SK-N-MC (cell line): ENCODE results near the gene SLC6A12.

Experiments used
- EZH2 ChIP-seq: fragments of 200-600 bp; sonication (generic); IDR thresholded peaks from one replicate; pipeline ENCODE4 v1.6.1; 2017; ENCODE audit warnings: antibody characterized with exemption
- POLR2AphosphoS5 ChIP-seq: IDR thresholded peaks from 2 replicates; pipeline ENCODE4 v1.6.1; 2012; ENCODE audit warnings: mild to moderate bottlenecking, low read depth, low read length, borderline replicate concordance

GRCh38 chr12:208813-209212, 5.1 kb downstream of the SLC6A12 start:
- TF ChIP-seq POLR2AphosphoS5 (no peak), EZH2 (no peak)
